ENCODE data around the gene STAB2.

The STAB2 gene

DNA sequence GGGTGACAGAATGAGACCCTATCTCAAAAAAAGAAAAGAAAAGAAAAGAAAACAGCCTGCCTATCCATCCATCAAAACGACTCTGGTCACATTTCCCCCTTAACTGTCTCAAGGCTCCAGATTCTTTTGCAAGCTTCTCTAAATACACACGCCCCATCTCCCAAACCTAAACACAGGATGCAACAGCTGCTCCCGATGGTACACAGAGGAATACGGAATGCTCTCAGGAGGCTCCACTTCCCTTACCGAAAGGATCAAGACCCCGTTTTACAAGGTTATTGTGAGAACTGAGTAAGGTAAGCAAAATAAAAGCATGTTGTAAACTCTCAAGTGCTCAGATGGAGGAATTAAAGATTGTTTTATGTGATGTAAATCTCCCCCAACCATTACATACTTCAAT lies 191.7 kb downstream of the STAB2 start:
- no peak overlapping the region for H3K4me3 ChIP-seq (ENCODE audit: low read depth, low read length)
- TF ChIP-seq, protein P1, sequence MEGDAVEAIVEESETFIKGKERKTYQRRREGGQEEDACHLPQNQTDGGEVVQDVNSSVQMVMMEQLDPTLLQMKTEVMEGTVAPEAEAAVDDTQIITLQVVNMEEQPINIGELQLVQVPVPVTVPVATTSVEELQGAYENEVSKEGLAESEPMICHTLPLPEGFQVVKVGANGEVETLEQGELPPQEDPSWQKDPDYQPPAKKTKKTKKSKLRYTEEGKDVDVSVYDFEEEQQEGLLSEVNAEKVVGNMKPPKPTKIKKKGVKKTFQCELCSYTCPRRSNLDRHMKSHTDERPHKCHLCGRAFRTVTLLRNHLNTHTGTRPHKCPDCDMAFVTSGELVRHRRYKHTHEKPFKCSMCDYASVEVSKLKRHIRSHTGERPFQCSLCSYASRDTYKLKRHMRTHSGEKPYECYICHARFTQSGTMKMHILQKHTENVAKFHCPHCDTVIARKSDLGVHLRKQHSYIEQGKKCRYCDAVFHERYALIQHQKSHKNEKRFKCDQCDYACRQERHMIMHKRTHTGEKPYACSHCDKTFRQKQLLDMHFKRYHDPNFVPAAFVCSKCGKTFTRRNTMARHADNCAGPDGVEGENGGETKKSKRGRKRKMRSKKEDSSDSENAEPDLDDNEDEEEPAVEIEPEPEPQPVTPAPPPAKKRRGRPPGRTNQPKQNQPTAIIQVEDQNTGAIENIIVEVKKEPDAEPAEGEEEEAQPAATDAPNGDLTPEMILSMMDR (IDR thresholded peaks at IDR 0.05; ENCODE audit: insufficient read depth, low read length, missing control alignments) = no peak
- CTCF ChIA-PET = interaction anchor here (1.8 to 3.7 kb wide), 2 partner anchors 7 to 91 kb away, joined by 5 to 25 read pairs; no protein-coding TSS in a partner anchor
- POLR2A ChIA-PET = no interaction called here
- DNase-seq (ENCODE audit: low read depth, low spot score) = no peak

DNA sequence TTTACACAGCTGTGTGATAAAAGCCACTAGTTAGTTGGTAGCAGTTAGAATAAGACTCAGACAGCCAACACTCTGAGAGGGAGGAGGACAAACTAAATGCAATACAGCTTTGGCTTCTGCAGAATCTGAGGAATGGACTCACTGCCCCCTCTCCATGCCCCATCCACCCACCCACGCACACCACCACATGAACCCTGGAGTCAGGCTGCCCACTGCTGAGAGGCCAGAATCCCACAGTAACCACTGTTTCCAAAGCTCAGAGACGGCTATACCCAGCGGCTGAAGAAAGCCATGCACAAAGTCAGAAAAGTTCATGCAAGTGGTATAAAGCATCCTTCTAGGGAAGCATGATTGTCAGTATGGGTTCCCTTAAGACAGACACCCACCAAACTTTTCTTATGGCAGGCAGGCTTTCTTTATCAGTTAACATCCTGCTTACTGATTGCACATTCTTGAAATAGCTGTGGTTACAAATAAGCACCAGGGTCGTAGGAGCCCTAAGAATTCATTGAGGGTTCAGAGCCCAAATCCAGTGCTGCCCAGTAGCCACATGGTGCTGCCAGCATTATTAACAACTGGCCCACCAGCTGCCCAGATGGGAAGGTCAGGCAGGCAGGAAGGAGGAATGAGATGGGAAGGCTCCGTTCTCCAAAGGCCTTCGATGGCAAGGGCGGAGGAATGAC lies 192.5 kb downstream of the STAB2 start:
- ChIA-PET POLR2A (no interaction called here), CTCF (interaction anchor here (1.1 to 3.7 kb wide), 4 partner anchors 8 to 91 kb away, joined by 3 to 25 read pairs (median 4); no protein-coding TSS in a partner anchor)
- TF ChIP-seq, protein P1 (IDR thresholded peaks at IDR 0.05; ENCODE audit: insufficient read depth, low read length, missing control alignments) = no peak
- H3K4me3 ChIP-seq (ENCODE audit: low read depth, low read length) = no peak overlapping the region
- no peak for DNase-seq (ENCODE audit: low read depth, low spot score)

DNA sequence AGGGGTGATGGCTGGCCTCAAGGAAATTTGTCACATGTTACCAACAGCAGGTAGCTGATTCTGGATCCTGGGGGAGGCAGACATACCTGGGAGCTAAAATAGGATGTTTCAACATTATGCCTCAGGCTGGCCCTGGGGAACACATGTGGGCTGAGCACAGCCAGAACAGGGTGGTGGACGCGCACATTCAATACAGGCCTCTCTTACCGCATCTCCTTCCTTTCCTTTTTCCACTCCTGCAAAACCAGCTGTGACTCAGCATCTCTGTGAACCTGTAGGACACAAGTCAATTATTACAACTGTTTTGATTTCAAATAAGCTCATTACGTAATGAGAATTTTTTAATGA lies 193.0 kb downstream of the STAB2 start:
- CTCF ChIA-PET = interaction anchor here (1.1 to 3.7 kb wide), 4 partner anchors 8 to 90 kb away, joined by 3 to 25 read pairs (median 4); no protein-coding TSS in a partner anchor
- TF ChIP-seq, protein P1 (IDR thresholded peaks at IDR 0.05; ENCODE audit: insufficient read depth, low read length, missing control alignments) = no peak
- POLR2A ChIA-PET = no interaction called here
- no peak overlapping the region for H3K4me3 ChIP-seq (ENCODE audit: low read depth, low read length)
- no peak for DNase-seq (ENCODE audit: low read depth, low spot score)

DNA sequence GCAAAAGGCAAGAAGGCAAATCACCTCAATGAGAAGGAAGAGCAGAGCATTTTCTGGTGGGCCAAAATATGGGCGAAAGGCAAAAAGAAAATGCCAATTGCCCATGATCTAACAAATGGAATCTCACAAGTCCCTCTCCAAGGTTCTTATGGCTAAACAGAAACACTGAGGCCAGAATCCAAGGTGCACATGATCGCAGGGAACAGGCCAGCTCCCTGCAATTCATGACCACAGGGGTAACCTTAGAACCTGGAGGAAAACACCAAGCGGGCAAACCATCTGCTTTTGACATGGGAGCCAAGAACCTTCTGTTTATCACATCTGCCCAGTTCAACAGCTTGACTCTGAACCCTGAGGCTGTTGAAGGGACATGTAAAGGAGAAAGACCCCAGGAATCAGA lies 193.9 kb downstream of the STAB2 start:
- TF ChIP-seq, protein P1 (IDR thresholded peaks at IDR 0.05; ENCODE audit: insufficient read depth, low read length, missing control alignments) = no peak
- no peak for DNase-seq (ENCODE audit: low read depth, low spot score)
- POLR2A ChIA-PET = no interaction called here
- CTCF ChIA-PET = interaction anchor here (1.4 to 3.7 kb wide), 2 partner anchors 10 to 90 kb away, joined by 4 to 25 read pairs; no protein-coding TSS in a partner anchor
- no peak overlapping the region for H3K4me3 ChIP-seq (ENCODE audit: low read depth, low read length)

DNA sequence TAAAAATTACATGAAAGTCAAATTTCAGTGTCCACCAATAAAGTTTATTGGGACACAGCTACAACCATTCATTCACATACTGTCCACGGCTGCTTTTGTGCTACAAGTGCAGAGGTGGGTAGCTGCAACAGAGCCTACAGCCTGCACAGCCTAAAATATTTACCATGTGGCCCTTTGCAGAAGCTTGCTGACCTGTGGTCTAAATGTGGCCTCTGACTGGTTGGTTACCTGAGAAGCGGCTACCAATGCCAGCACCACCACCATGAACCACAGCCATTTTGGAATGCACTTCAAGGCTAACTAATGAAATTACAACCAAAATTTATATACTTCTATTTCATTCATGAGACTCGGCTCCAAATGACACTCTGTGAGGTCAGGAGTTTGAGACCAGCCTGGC lies 195.3 kb downstream of the STAB2 start:
- no peak overlapping the region for H3K4me3 ChIP-seq (ENCODE audit: low read depth, low read length)
- ChIA-PET POLR2A (interaction anchor here (0.6 kb wide), 1 partner anchor 22 kb away, joined by 3 read pairs; no protein-coding TSS in a partner anchor), CTCF (interaction anchor here (0.8 to 3.7 kb wide), 4 partner anchors 9 to 88 kb away, joined by 3 to 25 read pairs (median 4); no protein-coding TSS in a partner anchor)
- no peak for DNase-seq (ENCODE audit: low read depth, low spot score)
- TF ChIP-seq, protein P1 (IDR thresholded peaks at IDR 0.05; ENCODE audit: insufficient read depth, low read length, missing control alignments) = no peak

All from AG04449 (cell line).